ENCODE measurements around the gene CHD1L. TPM values are rescaled to one million over a fixed set of nuclear protein-coding genes. Genes with fewer than 3 reads are reported as not detected.
"Not testable (repeated sequence)": the region's sequence is repeated elsewhere in the genome, so short reads cannot be mapped to it uniquely, and the experiment has no call there.

The CHD1L gene
- total RNA-seq = 10 to 100 TPM; 10.2 to 23.7 (median 19.2) TPM

- TF ChIP-seq, protein P1, sequence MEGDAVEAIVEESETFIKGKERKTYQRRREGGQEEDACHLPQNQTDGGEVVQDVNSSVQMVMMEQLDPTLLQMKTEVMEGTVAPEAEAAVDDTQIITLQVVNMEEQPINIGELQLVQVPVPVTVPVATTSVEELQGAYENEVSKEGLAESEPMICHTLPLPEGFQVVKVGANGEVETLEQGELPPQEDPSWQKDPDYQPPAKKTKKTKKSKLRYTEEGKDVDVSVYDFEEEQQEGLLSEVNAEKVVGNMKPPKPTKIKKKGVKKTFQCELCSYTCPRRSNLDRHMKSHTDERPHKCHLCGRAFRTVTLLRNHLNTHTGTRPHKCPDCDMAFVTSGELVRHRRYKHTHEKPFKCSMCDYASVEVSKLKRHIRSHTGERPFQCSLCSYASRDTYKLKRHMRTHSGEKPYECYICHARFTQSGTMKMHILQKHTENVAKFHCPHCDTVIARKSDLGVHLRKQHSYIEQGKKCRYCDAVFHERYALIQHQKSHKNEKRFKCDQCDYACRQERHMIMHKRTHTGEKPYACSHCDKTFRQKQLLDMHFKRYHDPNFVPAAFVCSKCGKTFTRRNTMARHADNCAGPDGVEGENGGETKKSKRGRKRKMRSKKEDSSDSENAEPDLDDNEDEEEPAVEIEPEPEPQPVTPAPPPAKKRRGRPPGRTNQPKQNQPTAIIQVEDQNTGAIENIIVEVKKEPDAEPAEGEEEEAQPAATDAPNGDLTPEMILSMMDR (IDR thresholded peaks at IDR 0.05) = peak; percentile 84 to 95 (median 90)
- TF ChIP-seq POLR2A (IDR thresholded peaks at IDR 0.05) (peak in 1 of 2 donors; percentile 45), EP300 (IDR thresholded peaks at IDR 0.05) (peak in 1 of 2 donors; percentile 85)
- Histone ChIP-seq H3K27me3 (no peaks in the 10 kb centered on the region), H3K27ac (peak within 1 kb of the TSS; percentile 83 to 91 (median 88)), H3K36me3 (no peaks in the 10 kb centered on the region), H3K4me1 (peaks cover 0 to 30% (median 4%) of the 10 kb centered on the region in 4 donors), H3K9me3 (no peaks in the 10 kb centered on the region), H3K4me3 (peak within 1 kb of the TSS; percentile 80 to 99 (median 93))
- DNase-seq (ENCODE audit: low spot score in 2 of 2) = peak; percentile 93 to 94
- WGBS, 2 donors = 0 to 1% methylated on average over 39 to 73 of the region's 82 CpGs
These were observed at the start of gene CHD1L for GRCh38 chr1:147242449-147243227. Gene CHD1L (plus strand): TSS chr1:147242684. CDS start chr1:147242704, 20 bp downstream.

GRCh38 chr1:147197324-147197723 is 45.2 kb upstream of the CHD1L start:
- H3K27me3 ChIP-seq; H3K4me3 ChIP-seq; H3K4me1 ChIP-seq; DNase-seq (ENCODE audit: low spot score in 2 of 2); H3K9me3 ChIP-seq; H3K27ac ChIP-seq; H3K36me3 ChIP-seq: not testable (repeated sequence)
- 72 to 77% methylated on average over 3 of the region's 3 CpGs for WGBS, 2 donors

- TF ChIP-seq POLR2A (IDR thresholded peaks at IDR 0.05) = no peak
- TF ChIP-seq, protein P1 (IDR thresholded peaks at IDR 0.05) = no peak
- no peak for TF ChIP-seq EP300 (IDR thresholded peaks at IDR 0.05)
- H3K27ac ChIP-seq = no peak overlapping the region
- no peaks in the 10 kb centered on the region for H3K4me1 ChIP-seq
- 84 to 87% methylated on average over 4 of the region's 4 CpGs for WGBS, 2 donors
- H3K36me3 ChIP-seq = peaks cover 0 to 8% (median 0%) of the 10 kb centered on the region in 3 donors
- H3K27me3 ChIP-seq = no peaks in the 10 kb centered on the region
- no peak for DNase-seq (ENCODE audit: low spot score in 2 of 2)
- H3K4me3 ChIP-seq = no peak overlapping the region
- H3K9me3 ChIP-seq = no peaks in the 10 kb centered on the region
These were observed 41.2 kb upstream of the CHD1L start for GRCh38 chr1:147201276-147201675.

GRCh38 chr1:147201786-147202185 is 40.7 kb upstream of the CHD1L start:
- TF ChIP-seq POLR2A (IDR thresholded peaks at IDR 0.05) (no peak), EP300 (IDR thresholded peaks at IDR 0.05) (no peak)
- TF ChIP-seq, protein P1 (IDR thresholded peaks at IDR 0.05) = no peak

DNA sequence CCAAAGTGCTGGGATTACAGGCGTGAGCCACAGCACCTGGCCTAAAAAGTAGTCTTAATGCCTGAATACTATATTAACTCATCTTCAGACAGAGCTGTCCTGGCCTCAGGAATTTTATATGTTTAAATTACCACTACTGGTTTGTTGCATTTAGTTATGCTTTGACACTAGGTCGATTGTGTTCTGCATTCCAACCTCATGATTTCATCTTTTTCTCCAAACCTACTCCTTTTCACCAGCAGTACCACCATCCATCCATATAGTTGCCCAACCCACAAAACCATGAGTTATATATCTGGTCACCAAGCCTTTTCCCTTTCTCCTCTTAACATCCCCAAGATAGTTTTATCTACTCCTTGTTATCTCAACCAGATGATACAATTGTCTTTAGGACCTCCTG is 39.9 kb upstream of the CHD1L start:
- H3K27me3 ChIP-seq = no peaks in the 10 kb centered on the region
- H3K4me1 ChIP-seq = no peaks in the 10 kb centered on the region
- no peaks in the 10 kb centered on the region for H3K9me3 ChIP-seq
- no peak for DNase-seq (ENCODE audit: low spot score in 2 of 2)
- WGBS, 2 donors = 62 to 68% methylated on average over 2 of the region's 2 CpGs
- peaks cover 0 to 13% (median 0%) of the 10 kb centered on the region in 3 donors for H3K36me3 ChIP-seq
- H3K4me3 ChIP-seq = no peak overlapping the region
- no peak overlapping the region for H3K27ac ChIP-seq
- TF ChIP-seq, protein P1 (IDR thresholded peaks at IDR 0.05) = no peak
- TF ChIP-seq POLR2A (IDR thresholded peaks at IDR 0.05) (no peak), EP300 (IDR thresholded peaks at IDR 0.05) (no peak)

More at GRCh38 chr1:147201786-147202185, 40.7 kb upstream of the CHD1L start:
- H3K27ac ChIP-seq = no peak overlapping the region
- no peak for DNase-seq (ENCODE audit: low spot score in 2 of 2)
- H3K9me3 ChIP-seq = no peaks in the 10 kb centered on the region
- no peaks in the 10 kb centered on the region for H3K27me3 ChIP-seq
- WGBS, 2 donors = 97 to 98% methylated on average over 1 of the region's 1 CpG
- no peaks in the 10 kb centered on the region for H3K4me1 ChIP-seq
- H3K36me3 ChIP-seq = peaks cover 0 to 8% (median 0%) of the 10 kb centered on the region in 3 donors
- no peak overlapping the region for H3K4me3 ChIP-seq
